Neural progenitor cell (in vitro differentiated cells): Measurements from ENCODE around the gene HEATR5B. TPM values are rescaled to one million over a fixed set of nuclear protein-coding genes. Genes with fewer than 3 reads are reported as not detected.
"Not testable (repeated sequence)": the region's sequence is repeated elsewhere in the genome, so short reads cannot be mapped to it uniquely, and the experiment has no call there.

Source experiments
- DNase-seq: peaks from one replicate; pipeline ENCODE4 v3.0.0-alpha.2; 2016; ENCODE audit warnings: low spot score
- H2AFZ ChIP-seq: fragments of 200-600 bp; sonication (generic); replicated peaks from 2 replicates; pipeline ENCODE4 v1.6.1; 2016; ENCODE audit warnings: antibody characterized with exemption
- H3F3A ChIP-seq: fragments of 200-600 bp; sonication (generic); 2 replicates; pipeline ENCODE4 v1.6.1; 2016; ENCODE audit warnings: antibody characterized with exemption, low read depth
- H3K27ac ChIP-seq: fragments of 200-600 bp; sonication (generic); 2 replicates; pipeline ENCODE4 v1.5.1; 2016; ENCODE audit warnings: mild to moderate bottlenecking
- H3K27me3 ChIP-seq: fragments of 200-600 bp; sonication (generic); 2 replicates; pipeline ENCODE4 v1.6.1; 2016; ENCODE audit warnings: mild to moderate bottlenecking, moderate library complexity
- H3K36me3 ChIP-seq: fragments of 200-600 bp; sonication (generic); 2 replicates; pipeline ENCODE4 v1.5.1; 2016
- H3K4me1 ChIP-seq: fragments of 200-600 bp; sonication (generic); 2 replicates; pipeline ENCODE4 v1.6.1; 2016; ENCODE audit warnings: mixed run types
- H3K4me2 ChIP-seq: fragments of 200-600 bp; sonication (generic); 2 replicates; pipeline ENCODE4 v1.6.1; 2016
- H3K4me3 ChIP-seq: fragments of 200-600 bp; sonication (generic); 2 replicates; pipeline ENCODE4 v1.5.1; 2016
- H3K79me2 ChIP-seq: fragments of 200-600 bp; sonication (generic); 2 replicates; pipeline ENCODE4 v1.6.1; 2016; ENCODE audit warnings: low read depth
- H3K9ac ChIP-seq: fragments of 200-600 bp; sonication (generic); 2 replicates; pipeline ENCODE4 v1.6.1; 2016
- H3K9me3 ChIP-seq: fragments of 200-600 bp; sonication (generic); 2 replicates; pipeline ENCODE4 v1.5.1; 2016; ENCODE audit warnings: low read depth
- H4K20me1 ChIP-seq: fragments of 200-600 bp; sonication (generic); 2 replicates; pipeline ENCODE4 v1.6.1; 2016; ENCODE audit warnings: low read depth
- H3K27ac Mint-ChIP-seq: 3 replicates; pipeline ENCODE4 v1.8.0; 2021; ENCODE audit warnings: mixed read lengths
- H3K27me3 Mint-ChIP-seq: 2 replicates; pipeline ENCODE4 v1.8.0; 2022; ENCODE audit warnings: low read depth, mild to moderate bottlenecking, inconsistent platforms, moderate library complexity, mixed read lengths; ENCODE audit not compliant: insufficient read depth
- H3K36me3 Mint-ChIP-seq: 3 replicates; pipeline ENCODE4 v1.8.0; 2021; ENCODE audit warnings: mixed read lengths
- H3K4me1 Mint-ChIP-seq: 3 replicates; pipeline ENCODE4 v1.8.0; 2021; ENCODE audit warnings: mixed read lengths
- H3K4me3 Mint-ChIP-seq: 3 replicates; pipeline ENCODE4 v1.8.0; 2021; ENCODE audit warnings: mild to moderate bottlenecking, moderate library complexity, mixed read lengths
- H3K9me3 Mint-ChIP-seq: 3 replicates; pipeline ENCODE4 v1.8.0; 2020; ENCODE audit warnings: mixed read lengths
- EZH2 ChIP-seq: fragments of 200-600 bp; sonication (generic); IDR thresholded peaks from 2 replicates; pipeline ENCODE4 v1.6.1; 2017; ENCODE audit warnings: antibody characterized with exemption, mild to moderate bottlenecking, moderate library complexity
- EZH2phosphoT487 ChIP-seq: fragments of 200-600 bp; sonication (generic); IDR thresholded peaks from 2 replicates; pipeline ENCODE4 v1.6.1; 2017; ENCODE audit warnings: antibody characterized with exemption
- total RNA-seq: library from RNA; depleted of rRNA; stranded (reverse); fragments of >200 nt; gene quantifications from 2 replicates; pipeline ENCODE4 v1.2.3, GENCODE V29; 2015; ENCODE audit warnings: low replicate concordance
- TF ChIP-seq, protein P1 (sequence below): fragments of 200-600 bp; sonication (generic); IDR thresholded peaks from 2 replicates; pipeline ENCODE4 v1.5.1; 2017; ENCODE audit warnings: antibody characterized with exemption, mild to moderate bottlenecking

Gene HEATR5B
- total RNA-seq, 1 donor from 2014 or later: 23.7 TPM

DNA sequence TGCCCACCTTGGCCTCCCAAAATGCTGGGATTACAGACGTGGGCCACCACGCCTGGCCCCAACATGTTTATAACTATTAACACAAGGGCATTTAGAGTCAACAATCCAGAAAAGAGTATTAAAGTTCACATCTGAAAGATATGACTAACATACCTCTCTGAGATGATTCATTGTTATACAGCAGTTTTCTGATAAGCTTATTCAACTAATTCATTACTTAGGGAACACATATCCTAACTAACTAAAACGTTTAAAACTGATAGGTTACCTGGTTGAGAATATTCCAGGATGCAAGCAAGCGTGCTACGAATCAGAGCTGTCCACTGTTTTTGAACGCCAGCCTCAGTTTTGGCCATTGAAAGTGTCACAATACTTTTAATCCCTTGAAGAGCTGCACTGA lies 83.9 kb downstream of the HEATR5B start:
- no peak overlapping the region for H3K4me3 Mint-ChIP-seq
- no peaks in the 10 kb centered on the region for H3K79me2 ChIP-seq
- TF ChIP-seq, protein P1, sequence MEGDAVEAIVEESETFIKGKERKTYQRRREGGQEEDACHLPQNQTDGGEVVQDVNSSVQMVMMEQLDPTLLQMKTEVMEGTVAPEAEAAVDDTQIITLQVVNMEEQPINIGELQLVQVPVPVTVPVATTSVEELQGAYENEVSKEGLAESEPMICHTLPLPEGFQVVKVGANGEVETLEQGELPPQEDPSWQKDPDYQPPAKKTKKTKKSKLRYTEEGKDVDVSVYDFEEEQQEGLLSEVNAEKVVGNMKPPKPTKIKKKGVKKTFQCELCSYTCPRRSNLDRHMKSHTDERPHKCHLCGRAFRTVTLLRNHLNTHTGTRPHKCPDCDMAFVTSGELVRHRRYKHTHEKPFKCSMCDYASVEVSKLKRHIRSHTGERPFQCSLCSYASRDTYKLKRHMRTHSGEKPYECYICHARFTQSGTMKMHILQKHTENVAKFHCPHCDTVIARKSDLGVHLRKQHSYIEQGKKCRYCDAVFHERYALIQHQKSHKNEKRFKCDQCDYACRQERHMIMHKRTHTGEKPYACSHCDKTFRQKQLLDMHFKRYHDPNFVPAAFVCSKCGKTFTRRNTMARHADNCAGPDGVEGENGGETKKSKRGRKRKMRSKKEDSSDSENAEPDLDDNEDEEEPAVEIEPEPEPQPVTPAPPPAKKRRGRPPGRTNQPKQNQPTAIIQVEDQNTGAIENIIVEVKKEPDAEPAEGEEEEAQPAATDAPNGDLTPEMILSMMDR: no peak
- no peak for TF ChIP-seq EZH2phosphoT487
- TF ChIP-seq EZH2: no peak
- H3K4me2 ChIP-seq: no peak overlapping the region
- H3K27ac Mint-ChIP-seq: no peak overlapping the region
- no peaks in the 10 kb centered on the region for H3F3A ChIP-seq
- no peaks in the 10 kb centered on the region for H4K20me1 ChIP-seq
- H3K27ac ChIP-seq: no peak overlapping the region
- no peaks in the 10 kb centered on the region for H3K4me1 Mint-ChIP-seq
- no peaks in the 10 kb centered on the region for H3K27me3 ChIP-seq
- peaks cover 2% of the 10 kb centered on the region for H3K27me3 Mint-ChIP-seq
- peaks cover 2% of the 10 kb centered on the region for H3K36me3 ChIP-seq
- no peak overlapping the region for H2AFZ ChIP-seq
- no peaks in the 10 kb centered on the region for H3K4me1 ChIP-seq
- peaks cover 13% of the 10 kb centered on the region for H3K36me3 Mint-ChIP-seq
- H3K9me3 ChIP-seq: no peaks in the 10 kb centered on the region
- no peaks in the 10 kb centered on the region for H3K9me3 Mint-ChIP-seq
- no peak overlapping the region for H3K9ac ChIP-seq
- no peak overlapping the region for H3K4me3 ChIP-seq
- no peak for DNase-seq

DNA sequence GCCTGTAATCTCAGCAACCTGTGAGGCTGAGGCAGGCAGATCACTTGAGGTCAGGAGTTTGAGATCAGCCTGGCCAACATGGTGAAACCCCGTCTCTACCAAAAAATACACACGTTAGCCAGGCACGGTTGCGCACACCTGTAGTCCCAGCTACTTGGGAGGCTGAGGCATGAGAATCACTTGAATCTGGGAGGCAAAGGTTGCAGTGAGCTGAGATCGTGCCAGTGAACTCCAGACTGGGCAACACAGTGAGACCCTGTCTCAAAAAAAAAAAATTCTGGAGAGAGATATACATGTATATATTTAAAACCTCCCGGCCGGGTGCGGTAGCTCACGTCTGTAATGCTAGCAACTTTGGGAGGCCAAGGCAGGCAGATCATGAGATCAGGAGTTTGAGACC lies 84.8 kb downstream of the HEATR5B start:
- not testable (repeated sequence) for H3K4me1 ChIP-seq, H3F3A ChIP-seq, DNase-seq, H2AFZ ChIP-seq, H3K9ac ChIP-seq, H3K4me3 Mint-ChIP-seq, H3K4me2 ChIP-seq, H3K9me3 ChIP-seq, H3K4me1 Mint-ChIP-seq, H3K9me3 Mint-ChIP-seq, H3K27ac Mint-ChIP-seq, H3K27me3 Mint-ChIP-seq, H3K4me3 ChIP-seq, H3K79me2 ChIP-seq, H3K27me3 ChIP-seq, H4K20me1 ChIP-seq, H3K27ac ChIP-seq, H3K36me3 ChIP-seq
- H3K36me3 Mint-ChIP-seq: peaks cover 13% of the 10 kb centered on the region

DNA sequence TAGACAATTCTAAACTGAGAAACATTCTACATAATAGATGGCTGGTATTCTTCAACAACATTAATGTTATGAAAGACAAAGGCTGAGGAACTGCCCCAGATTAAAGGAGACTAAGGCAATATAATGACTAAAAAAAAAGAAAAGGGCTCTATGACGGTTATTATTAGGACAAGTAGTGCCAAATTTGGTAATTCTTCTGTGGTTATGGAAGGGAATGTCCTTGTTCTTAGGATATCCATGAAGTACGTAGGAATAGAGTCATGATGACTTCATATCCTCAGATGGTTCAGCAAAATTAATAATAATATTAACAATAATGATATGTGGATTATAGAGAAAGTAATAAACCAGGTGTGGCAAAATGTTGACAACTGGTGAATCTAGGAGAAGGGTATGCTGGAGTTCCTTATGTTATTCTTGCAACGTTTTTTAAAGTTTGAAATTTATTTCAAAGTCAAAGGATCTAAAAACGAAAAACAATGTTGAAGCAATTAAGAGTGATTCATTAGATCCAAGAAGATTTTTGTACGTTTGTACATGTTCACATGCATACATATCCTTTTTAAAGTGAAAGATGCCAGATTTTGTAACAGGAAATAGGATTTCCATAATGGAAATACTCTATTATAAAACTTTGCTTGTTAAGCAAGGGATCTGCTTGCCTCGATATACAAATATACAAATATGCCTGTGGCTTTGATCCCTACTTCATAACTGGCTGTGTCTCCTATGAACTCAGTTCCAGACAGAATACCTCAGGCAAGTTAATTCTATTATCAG lies 90.1 kb downstream of the HEATR5B start:
- no peak for TF ChIP-seq EZH2phosphoT487
- TF ChIP-seq, protein P1: no peak
- no peak for TF ChIP-seq EZH2
- H3K27ac Mint-ChIP-seq: no peak overlapping the region

DNA sequence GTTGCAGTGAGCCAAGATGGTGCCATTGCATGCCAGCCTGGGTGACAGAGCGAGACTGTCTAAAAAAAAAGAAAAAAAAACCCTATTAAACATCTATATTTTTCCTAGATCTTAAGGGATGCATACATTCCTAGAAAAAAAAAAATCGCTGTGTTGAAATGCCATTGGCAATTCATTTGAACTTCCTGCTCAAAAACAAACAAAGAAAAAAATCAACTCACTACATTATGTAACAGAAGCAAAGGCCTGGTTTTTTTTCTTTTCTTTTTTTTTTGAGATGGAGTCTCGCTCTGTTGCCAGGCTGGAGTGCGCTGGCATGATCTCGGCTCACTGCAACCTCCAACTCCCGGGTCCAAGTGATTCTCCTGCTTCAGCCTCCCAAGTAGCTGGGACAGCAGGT lies 96.2 kb downstream of the HEATR5B start:
- no peaks in the 10 kb centered on the region for H3K36me3 Mint-ChIP-seq

More for the DNA sequence above, 90.1 kb downstream of the HEATR5B start:
- Histone ChIP-seq H3K4me1 (no peaks in the 10 kb centered on the region), H3K27me3 (no peaks in the 10 kb centered on the region), H3K4me3 (no peak overlapping the region), H3K4me2 (no peak overlapping the region), H4K20me1 (no peaks in the 10 kb centered on the region), H3K36me3 (no peaks in the 10 kb centered on the region), H3K9me3 (no peaks in the 10 kb centered on the region), H2AFZ (no peak overlapping the region), H3K9ac (no peak overlapping the region), H3K27ac (no peak overlapping the region), H3F3A (no peaks in the 10 kb centered on the region), H3K79me2 (no peaks in the 10 kb centered on the region)
- Mint-ChIP-seq H3K4me3 (no peak overlapping the region), H3K9me3 (no peaks in the 10 kb centered on the region), H3K27me3 (peaks cover 2% of the 10 kb centered on the region), H3K4me1 (no peaks in the 10 kb centered on the region), H3K36me3 (peaks cover 11% of the 10 kb centered on the region)
- DNase-seq: no peak

More for the DNA sequence above, 96.2 kb downstream of the HEATR5B start:
- no peak overlapping the region for H3K9ac ChIP-seq
- no peak for DNase-seq
- no peaks in the 10 kb centered on the region for H3K36me3 ChIP-seq
- Mint-ChIP-seq H3K27ac (no peak overlapping the region), H3K4me3 (no peak overlapping the region), H3K9me3 (no peaks in the 10 kb centered on the region), H3K27me3 (no peaks in the 10 kb centered on the region), H3K4me1 (no peaks in the 10 kb centered on the region)
- H3K4me3 ChIP-seq: no peak overlapping the region
- H3K4me2 ChIP-seq: no peak overlapping the region
- no peaks in the 10 kb centered on the region for H4K20me1 ChIP-seq
- no peak overlapping the region for H2AFZ ChIP-seq
- H3K27me3 ChIP-seq: no peaks in the 10 kb centered on the region
- no peaks in the 10 kb centered on the region for H3F3A ChIP-seq
- TF ChIP-seq EZH2phosphoT487 (no peak), EZH2 (no peak)
- TF ChIP-seq, protein P1: no peak
- no peak overlapping the region for H3K27ac ChIP-seq
- H3K79me2 ChIP-seq: no peaks in the 10 kb centered on the region
- H3K9me3 ChIP-seq: no peaks in the 10 kb centered on the region
- no peaks in the 10 kb centered on the region for H3K4me1 ChIP-seq
